ENCODE data around the gene MYL5. TPM values are rescaled to one million over a fixed set of nuclear protein-coding genes. Genes with fewer than 3 reads are reported as not detected.
A peak's percentile ranks its signal among the peaks of the same experiment; 100 is the strongest.

The MYL5 gene
- total and polyA plus RNA-seq, 11 donors = 1.4 to 12.9 (median 4.4) TPM

DNA sequence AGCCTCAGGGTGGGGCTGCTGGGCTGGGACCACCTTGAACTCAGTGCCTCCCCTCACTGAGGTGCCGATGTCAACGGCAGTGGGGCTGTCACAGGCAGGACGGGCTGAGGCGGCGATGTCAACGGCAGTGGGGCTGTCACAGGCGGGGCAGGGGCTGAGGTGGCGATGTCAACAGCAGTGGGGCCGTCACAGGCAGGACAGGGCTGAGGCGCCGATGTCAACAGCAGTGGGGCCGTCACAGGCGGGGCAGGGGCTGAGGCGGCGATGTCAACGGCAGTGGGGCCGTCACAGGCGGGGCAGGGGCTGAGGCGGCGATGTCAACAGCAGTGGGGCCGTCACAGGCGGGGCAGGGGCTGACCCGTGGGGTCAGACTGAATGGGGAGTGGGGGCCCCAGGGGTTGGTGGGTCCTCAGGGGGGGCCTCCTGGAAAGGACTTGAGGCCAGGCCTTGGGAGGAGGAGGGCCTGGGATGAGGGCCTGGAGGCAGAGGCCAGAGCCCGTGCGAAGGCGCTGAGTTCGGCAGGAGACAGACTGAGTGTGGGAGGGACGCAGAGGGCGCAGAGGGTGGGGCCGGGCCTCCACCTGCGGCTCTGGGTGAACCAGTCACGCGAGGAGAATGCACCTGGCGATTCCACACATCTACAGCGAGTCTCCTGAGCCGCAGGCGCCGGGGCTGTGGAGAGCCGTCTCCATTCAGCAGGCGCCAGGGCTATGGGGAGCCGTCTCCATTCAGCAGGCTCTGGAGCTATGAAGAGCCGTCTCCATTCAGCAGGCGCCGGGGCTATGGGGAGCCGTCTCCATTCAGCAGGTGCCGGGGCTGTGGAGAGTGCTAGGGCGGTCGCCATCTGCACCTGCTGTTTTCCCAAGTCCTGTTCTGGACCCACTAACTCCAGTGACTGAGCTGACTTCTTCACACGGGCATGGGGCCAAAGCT, 23.1 kb upstream of the MYL5 start:
- ATAC-seq (no peak), DNase-seq (peak in 3 of 5 donors; percentile 11 to 54 (median 22))
- TF ChIP-seq, protein P1, sequence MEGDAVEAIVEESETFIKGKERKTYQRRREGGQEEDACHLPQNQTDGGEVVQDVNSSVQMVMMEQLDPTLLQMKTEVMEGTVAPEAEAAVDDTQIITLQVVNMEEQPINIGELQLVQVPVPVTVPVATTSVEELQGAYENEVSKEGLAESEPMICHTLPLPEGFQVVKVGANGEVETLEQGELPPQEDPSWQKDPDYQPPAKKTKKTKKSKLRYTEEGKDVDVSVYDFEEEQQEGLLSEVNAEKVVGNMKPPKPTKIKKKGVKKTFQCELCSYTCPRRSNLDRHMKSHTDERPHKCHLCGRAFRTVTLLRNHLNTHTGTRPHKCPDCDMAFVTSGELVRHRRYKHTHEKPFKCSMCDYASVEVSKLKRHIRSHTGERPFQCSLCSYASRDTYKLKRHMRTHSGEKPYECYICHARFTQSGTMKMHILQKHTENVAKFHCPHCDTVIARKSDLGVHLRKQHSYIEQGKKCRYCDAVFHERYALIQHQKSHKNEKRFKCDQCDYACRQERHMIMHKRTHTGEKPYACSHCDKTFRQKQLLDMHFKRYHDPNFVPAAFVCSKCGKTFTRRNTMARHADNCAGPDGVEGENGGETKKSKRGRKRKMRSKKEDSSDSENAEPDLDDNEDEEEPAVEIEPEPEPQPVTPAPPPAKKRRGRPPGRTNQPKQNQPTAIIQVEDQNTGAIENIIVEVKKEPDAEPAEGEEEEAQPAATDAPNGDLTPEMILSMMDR (IDR thresholded peaks at IDR 0.05) = no peak
- TF ChIP-seq POLR2A (IDR thresholded peaks at IDR 0.05) = no peak
- intact Hi-C loops (cut with DNase I) = no loop called here
- H3K27ac ChIP-seq = no peak overlapping the region
- peaks cover 13 to 46% (median 16%) of the 10 kb centered on the region in 9 donors for H3K27me3 ChIP-seq
- no peaks in the 10 kb centered on the region for H3K36me3 ChIP-seq
- H3K4me3 ChIP-seq = peak overlapping the region in 2 of 12 donors; percentile 3 to 23
- 23 to 36% (median 26%) methylated on average over 17 to 49 of the region's 49 CpGs for WGBS, 4 donors
- H3K9me3 ChIP-seq = no peaks in the 10 kb centered on the region
- peaks cover 0 to 12% (median 0%) of the 10 kb centered on the region in 12 donors for H3K4me1 ChIP-seq

DNA sequence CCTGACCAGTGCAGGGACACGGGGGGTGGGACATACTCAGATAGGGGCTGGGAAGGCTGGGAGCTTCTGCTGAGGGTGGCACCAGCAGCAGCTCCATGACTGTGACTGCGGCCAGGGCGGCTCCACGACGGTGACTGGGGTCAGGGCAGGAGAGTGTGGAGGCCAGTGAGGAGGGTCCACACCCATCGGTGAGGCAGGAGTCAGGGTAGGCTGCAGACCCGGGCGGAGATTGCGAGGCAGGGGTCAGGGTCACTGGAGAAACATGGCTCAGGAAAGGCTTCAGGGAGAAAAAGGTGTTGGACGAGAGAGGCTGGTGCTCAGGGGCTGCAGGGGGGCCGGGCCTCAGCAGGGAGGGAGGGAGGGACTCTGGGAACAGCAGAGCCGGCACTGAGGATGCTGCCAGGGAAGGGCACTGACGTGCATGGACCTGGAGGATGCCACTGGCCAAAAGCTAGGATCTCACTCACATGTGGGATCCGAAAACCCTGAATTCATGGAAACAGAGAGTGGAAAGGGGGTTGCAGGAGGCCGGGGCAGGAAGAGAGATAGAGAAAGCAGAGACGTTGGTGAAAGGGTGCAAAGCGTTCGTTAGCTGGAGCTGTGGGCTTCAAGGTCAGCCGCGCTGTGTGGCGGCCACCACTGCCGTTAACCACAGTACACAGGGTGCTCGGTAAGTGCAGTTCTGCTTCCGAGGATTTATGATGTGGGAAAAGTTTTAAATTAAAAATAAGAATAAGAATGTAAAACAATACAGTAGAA, 22.3 kb upstream of the MYL5 start:
- Histone ChIP-seq H3K4me1 (peaks cover 0 to 12% (median 0%) of the 10 kb centered on the region in 12 donors), H3K9me3 (no peaks in the 10 kb centered on the region), H3K36me3 (no peaks in the 10 kb centered on the region), H3K27me3 (peaks cover 10 to 45% (median 16%) of the 10 kb centered on the region in 9 donors), H3K4me3 (no peak overlapping the region), H3K27ac (no peak overlapping the region)
- ATAC-seq = no peak
- 64 to 69% (median 67%) methylated on average over 24 of the region's 24 CpGs for WGBS, 4 donors
- TF ChIP-seq, protein P1 (IDR thresholded peaks at IDR 0.05) = no peak
- TF ChIP-seq POLR2A (IDR thresholded peaks at IDR 0.05) = no peak
- intact Hi-C loops (cut with DNase I) = no loop called here
- peak in 3 of 5 donors; percentile 7 to 21 (median 15) for DNase-seq

DNA sequence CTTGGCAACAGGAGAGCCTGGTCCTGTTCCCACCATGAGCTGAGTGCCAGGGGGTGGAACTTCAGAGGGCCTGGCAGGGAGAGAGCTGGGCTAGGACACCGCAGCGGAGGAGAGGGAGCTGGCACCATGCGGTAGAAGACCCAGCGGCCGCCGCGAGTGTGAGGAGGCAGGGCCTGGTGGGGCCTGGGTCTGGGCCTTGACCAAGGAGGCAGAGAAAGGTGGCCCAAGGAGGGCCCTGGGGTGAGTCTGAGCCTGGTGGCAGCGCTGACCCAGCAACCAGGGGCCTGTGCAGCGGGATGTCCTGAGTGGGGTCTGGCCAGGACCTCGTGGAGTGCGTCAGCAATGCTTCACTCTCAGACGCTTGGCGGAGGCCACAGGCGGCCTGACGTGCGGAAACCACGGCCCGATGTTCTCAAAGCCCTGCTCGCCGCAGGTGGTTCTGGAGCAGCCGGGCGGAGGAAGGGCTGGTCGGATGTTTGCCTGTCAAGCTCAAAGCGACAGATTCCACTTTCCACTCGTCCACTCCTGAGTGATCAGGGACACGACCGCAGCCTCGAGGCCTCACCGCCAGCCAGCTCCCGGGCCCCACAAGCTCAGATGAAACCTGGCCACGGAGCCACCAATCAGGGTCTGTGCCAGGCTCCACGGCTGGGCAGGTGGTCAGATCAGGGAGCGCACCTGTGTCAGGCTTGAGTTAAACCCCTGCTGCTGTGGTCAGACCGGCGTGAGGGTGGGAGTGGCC, 21.1 kb upstream of the MYL5 start:
- peak in 3 of 5 donors; percentile 10 to 50 (median 24) for DNase-seq
- Histone ChIP-seq H3K27ac (no peak overlapping the region), H3K4me1 (peaks cover 0 to 12% (median 0%) of the 10 kb centered on the region in 12 donors), H3K4me3 (no peak overlapping the region), H3K36me3 (no peaks in the 10 kb centered on the region), H3K9me3 (no peaks in the 10 kb centered on the region), H3K27me3 (peaks cover 9 to 34% (median 16%) of the 10 kb centered on the region in 9 donors)
- TF ChIP-seq POLR2A (IDR thresholded peaks at IDR 0.05) = no peak
- TF ChIP-seq, protein P1 (IDR thresholded peaks at IDR 0.05) = no peak
- WGBS, 4 donors = 85 to 91% (median 90%) methylated on average over 34 to 35 of the region's 35 CpGs
- intact Hi-C loops (cut with DNase I) = no loop called here
- ATAC-seq = no peak
